Kidney epithelial cell (primary cell): ENCODE measurements around the gene PSMB7. TPM values are rescaled to one million over a fixed set of nuclear protein-coding genes. Genes with fewer than 3 reads are reported as not detected.

ENCODE experiments used
- DNase-seq: peaks from one replicate; pipeline ENCODE4 v3.0.0-alpha.2; 2010; ENCODE audit warnings: low read depth
- H3K27me3 ChIP-seq: 2 replicates; pipeline ENCODE4 v1.6.0; 2011; ENCODE audit warnings: low read length; ENCODE audit not compliant: control insufficient read depth, insufficient read depth
- H3K36me3 ChIP-seq: 2 replicates; pipeline ENCODE4 v1.5.1; 2011; ENCODE audit warnings: low read length; ENCODE audit not compliant: control insufficient read depth, insufficient read depth
- H3K4me3 ChIP-seq: 2 replicates; pipeline ENCODE4 v1.5.1; 2011; ENCODE audit warnings: low read depth, mild to moderate bottlenecking, control low read depth, low read length
- total RNA-seq: library from RNA; depleted of rRNA; stranded (reverse); fragments of >200 nt; gene quantifications from 2 replicates; pipeline ENCODE4 v1.2.3, GENCODE V29; 2015
- TF ChIP-seq, protein P1 (sequence below): IDR thresholded peaks from 2 replicates; pipeline ENCODE4 v1.5.1; 2011; ENCODE audit warnings: mild to moderate bottlenecking, moderate library complexity, low read length, control low read depth, inconsistent platforms; ENCODE audit not compliant: insufficient read depth, poor library complexity, severe bottlenecking

The PSMB7 gene
- total RNA-seq, 1 donor from 2014 or later: 419 TPM

DNA sequence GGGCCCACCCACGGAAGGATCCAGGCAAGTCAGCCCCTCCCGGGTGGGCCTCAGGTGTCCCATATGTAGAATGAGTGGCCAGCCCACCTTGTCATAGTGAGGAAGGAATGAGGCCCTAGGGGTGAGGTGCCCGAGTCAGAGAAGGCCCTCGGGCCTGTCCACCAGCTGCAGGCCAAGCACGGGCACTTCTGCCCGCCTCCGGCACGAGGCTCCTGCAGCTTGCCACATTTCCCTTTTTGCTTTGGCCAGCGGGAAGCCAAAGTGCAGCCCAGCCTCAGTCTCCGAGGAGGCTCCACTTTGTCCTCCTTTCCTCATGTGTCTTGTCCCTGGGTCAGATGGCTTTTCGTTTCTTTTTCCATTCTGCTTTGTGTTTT is 72.9 kb downstream of the PSMB7 start:
- H3K4me3 ChIP-seq: no peak overlapping the region
- no peak for DNase-seq
- TF ChIP-seq, protein P1, sequence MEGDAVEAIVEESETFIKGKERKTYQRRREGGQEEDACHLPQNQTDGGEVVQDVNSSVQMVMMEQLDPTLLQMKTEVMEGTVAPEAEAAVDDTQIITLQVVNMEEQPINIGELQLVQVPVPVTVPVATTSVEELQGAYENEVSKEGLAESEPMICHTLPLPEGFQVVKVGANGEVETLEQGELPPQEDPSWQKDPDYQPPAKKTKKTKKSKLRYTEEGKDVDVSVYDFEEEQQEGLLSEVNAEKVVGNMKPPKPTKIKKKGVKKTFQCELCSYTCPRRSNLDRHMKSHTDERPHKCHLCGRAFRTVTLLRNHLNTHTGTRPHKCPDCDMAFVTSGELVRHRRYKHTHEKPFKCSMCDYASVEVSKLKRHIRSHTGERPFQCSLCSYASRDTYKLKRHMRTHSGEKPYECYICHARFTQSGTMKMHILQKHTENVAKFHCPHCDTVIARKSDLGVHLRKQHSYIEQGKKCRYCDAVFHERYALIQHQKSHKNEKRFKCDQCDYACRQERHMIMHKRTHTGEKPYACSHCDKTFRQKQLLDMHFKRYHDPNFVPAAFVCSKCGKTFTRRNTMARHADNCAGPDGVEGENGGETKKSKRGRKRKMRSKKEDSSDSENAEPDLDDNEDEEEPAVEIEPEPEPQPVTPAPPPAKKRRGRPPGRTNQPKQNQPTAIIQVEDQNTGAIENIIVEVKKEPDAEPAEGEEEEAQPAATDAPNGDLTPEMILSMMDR: no peak
- no peaks in the 10 kb centered on the region for H3K27me3 ChIP-seq
- peaks cover 1% of the 10 kb centered on the region for H3K36me3 ChIP-seq

GRCh38 chr9:124341455-124342170 is 73.6 kb downstream of the PSMB7 start:
- no peak for DNase-seq
- H3K4me3 ChIP-seq: no peak overlapping the region
- H3K36me3 ChIP-seq: peaks cover 1% of the 10 kb centered on the region
- TF ChIP-seq, protein P1: no peak
- H3K27me3 ChIP-seq: no peaks in the 10 kb centered on the region

- Histone ChIP-seq H3K27me3 (no peaks in the 10 kb centered on the region), H3K36me3 (peaks cover 1% of the 10 kb centered on the region), H3K4me3 (no peak overlapping the region)
- DNase-seq: no peak
- TF ChIP-seq, protein P1: no peak
Observed at GRCh38 chr9:124340219-124341069, 74.8 kb downstream of the PSMB7 start.

DNA sequence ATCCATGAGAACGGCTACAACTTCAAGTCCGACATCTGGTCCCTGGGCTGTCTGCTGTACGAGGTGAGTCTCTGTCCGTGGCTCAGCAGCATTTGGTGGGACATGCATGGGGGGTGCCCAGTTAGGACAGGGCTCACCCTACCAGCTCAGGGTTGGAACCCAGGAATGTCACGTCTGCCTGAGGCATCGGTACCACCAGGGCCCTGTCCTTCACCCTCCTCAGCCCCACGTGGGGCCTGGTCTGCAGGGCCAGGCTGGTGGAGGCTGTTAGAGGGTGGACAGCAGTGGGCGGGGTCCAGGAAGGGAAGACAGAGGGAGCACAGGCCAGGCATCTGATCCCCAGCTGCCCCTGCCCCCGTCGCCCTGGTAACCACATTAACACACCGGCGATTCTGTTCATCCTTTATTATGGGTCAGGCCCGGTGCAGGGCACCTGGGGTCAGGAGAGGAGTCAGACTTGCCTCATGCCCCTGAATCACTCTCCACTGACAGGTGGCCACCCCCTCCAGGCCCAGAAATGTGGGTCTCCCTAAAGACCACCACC is 75.6 kb downstream of the PSMB7 start:
- Histone ChIP-seq H3K36me3 (peaks cover 1% of the 10 kb centered on the region), H3K27me3 (no peaks in the 10 kb centered on the region), H3K4me3 (no peak overlapping the region)
- TF ChIP-seq, protein P1: no peak
- DNase-seq: no peak

DNA sequence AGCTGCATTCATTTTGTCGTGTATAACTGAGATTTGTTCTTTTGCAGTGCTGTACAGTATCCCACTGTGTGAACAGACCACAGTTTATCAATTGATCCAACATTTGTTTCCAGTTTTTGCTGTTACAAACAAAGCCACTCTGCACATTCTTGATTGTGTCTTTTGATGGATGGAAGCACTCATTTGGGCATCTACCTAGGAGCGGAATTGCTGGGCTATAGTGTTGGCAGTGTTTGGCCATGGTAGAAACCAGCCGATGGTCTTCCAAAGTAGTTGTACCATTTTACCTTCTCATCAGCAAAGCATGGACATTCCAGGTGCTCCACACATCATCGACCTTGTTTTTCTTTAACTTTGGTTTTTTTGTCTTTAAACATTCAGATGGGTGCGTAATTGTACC is 77.7 kb downstream of the PSMB7 start:
- peaks cover 1% of the 10 kb centered on the region for H3K36me3 ChIP-seq
- H3K27me3 ChIP-seq: no peaks in the 10 kb centered on the region
- no peak overlapping the region for H3K4me3 ChIP-seq
- TF ChIP-seq, protein P1: no peak
- no peak for DNase-seq
